ENCODE results near the gene DNAJC17. TPM values are rescaled to one million over a fixed set of nuclear protein-coding genes. Genes with fewer than 3 reads are reported as not detected.

The DNAJC17 gene
- polyA plus RNA-seq, 2 of the 4 experiments (the other 2 are of a cell fraction) = 22.3 to 24.4 TPM

DNA sequence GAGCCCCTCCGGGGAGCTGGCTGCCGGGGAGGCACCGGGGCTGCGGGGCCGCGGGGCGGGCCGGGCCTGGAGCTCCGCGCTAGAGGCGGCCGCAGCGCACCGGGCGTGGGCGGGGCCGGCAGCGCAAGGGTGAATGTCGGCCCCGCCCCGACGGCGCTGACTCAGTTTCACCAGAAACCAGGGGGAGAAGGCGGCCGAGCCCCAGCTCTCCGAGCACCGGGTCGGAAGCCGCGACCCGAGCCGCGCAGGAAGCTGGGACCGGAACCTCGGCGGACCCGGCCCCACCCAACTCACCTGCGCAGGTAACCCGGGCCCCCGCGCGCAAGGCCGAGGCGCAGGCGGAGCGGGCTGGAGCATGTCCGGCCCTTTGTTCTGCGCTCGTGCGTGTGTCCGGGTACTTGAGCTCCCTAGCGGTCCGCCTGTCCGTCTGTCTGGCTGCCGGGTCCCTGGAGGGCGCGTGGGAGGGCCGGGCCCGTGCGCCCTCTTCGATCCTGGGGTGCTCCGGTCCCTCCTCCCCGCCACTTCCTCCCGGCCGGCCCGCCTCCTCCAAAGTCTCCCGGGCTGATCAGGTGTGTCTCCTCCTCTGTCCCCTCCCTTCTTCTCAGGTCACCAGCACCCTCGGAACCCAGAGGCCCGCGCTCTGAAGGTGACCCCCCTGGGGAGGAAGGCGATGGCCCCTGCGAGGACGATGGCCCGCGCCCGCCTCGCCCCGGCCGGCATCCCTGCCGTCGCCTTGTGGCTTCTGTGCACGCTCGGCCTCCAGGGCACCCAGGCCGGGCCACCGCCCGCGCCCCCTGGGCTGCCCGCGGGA lies 36.8 kb upstream of the DNAJC17 start, which contains the start of gene SPINT1:
SPINT1 (plus strand) TSS at position 164 of the 811 bp plus-strand sequence; CDS start at position 671, 507 bp downstream.
- Histone ChIP-seq H3K4me3 (peak within 1 kb of the TSS; percentile 54), H3K4me1 (peaks cover 23% of the 10 kb centered on the region), H3K27ac (peak within 1 kb of the TSS; percentile 41 to 80; a peak in 4 of 6 replicates), H3K4me2 (peak within 1 kb of the TSS; percentile 92), H3K9me3 (no peaks in the 10 kb centered on the region)
- DNase-seq (ENCODE audit: low read depth in 1 of 2, low spot score in 1 of 2) (no peak), FAIRE-seq (no peak), ATAC-seq (no peak)
- TF ChIP-seq ZSCAN20 (CRISPR knock-in tag; IDR thresholded peaks at IDR 0.05) (no peak), ZNF302 (CRISPR knock-in tag; IDR thresholded peaks at IDR 0.05) (no peak), HDAC2 (IDR thresholded peaks at IDR 0.05) (no peak), MAZ (IDR thresholded peaks at IDR 0.05; ENCODE audit: borderline replicate concordance, low read depth, low read length) (no peak)
- TF ChIP-seq, protein P1, sequence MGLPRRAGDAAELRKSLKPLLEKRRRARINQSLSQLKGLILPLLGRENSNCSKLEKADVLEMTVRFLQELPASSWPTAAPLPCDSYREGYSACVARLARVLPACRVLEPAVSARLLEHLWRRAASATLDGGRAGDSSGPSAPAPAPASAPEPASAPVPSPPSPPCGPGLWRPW (IDR thresholded peaks at IDR 0.05) = no peak
- CTCF ChIA-PET = interaction anchor here (0.6 to 8.2 kb wide), 3 partner anchors 9 to 375 kb away, joined by 3 to 82 read pairs (median 5); no protein-coding TSS in a partner anchor
- POLR2A ChIA-PET = no interaction called here
- 41% methylated on average over 30 of the region's 89 CpGs for WGBS (ENCODE audit: missing lambda C conversion rate)

DNA sequence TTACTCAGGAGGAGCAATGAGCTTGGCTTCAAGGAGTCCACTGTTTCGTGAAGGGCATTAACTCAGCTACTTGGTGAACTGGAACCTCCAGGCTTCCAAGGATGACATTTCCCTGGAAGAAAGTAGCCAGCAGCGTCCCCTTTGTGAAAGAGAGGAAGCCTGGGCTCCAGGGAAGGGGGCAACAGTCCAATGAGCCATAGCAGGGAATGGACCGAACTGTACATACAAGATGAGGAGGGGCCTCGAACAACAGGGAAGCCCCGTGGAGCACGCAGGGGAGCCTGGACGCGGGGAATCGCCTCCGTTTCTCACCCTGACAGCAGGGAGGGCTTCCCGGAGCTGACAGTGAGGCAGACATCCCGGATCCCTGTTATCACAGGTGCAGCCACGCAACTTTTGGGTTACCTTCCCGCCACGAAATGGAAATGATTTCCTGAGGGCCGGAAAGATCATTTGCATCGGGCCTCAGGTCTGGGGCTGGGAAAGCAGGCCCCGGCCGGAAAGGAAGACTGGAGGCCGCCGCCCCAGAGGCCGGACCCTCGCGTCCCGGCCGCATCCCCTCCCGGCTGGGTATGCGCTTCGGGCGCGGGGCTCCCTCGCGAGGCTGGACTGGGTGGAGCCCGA lies 36.1 kb upstream of the DNAJC17 start:
- H3K27ac ChIP-seq = peak overlapping the region in 1 of 2 experiments; percentile 80; a peak in 3 of 6 replicates
- 84% methylated on average over 15 of the region's 34 CpGs for WGBS (ENCODE audit: missing lambda C conversion rate)
- DNase-seq (ENCODE audit: low read depth in 1 of 2, low spot score in 1 of 2) = no peak
- TF ChIP-seq POLR2AphosphoS2 (conservative IDR thresholded peaks at IDR 0.05; ENCODE audit: low read length) = no peak
- CTCF ChIA-PET = interaction anchor here (0.9 to 8.2 kb wide), 4 partner anchors 9 to 51 kb away, joined by 3 to 82 read pairs (median 6); partner anchors contain the start of gene VPS18
- no peak for ATAC-seq
- peaks cover 23% of the 10 kb centered on the region for H3K4me1 ChIP-seq
- peak overlapping the region; percentile 54 for H3K4me3 ChIP-seq
- H3K4me2 ChIP-seq = peak overlapping the region; percentile 92
- FAIRE-seq = no peak
- POLR2A ChIA-PET = no interaction called here
- no peaks in the 10 kb centered on the region for H3K9me3 ChIP-seq

DNA sequence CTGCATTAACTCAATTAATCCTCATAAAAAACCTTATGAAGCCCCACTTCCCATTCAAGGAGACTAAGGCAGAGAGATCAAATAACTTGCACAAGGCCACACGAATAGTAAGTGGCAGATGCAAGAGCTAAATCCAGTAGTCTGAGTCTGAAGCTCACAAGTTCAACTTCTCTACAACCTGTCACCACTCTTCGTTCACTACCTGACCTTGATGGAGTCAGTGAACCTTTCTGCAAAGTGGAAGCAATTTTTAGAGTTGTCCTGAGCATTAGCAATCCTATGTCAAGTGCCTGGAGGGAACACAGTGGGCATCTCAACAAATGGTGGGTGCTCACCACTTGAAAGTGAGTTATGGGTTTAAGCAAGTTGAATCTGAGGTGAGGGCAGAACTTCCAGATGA lies 34.5 kb upstream of the DNAJC17 start:
- Histone ChIP-seq H3K4me2 (no peak overlapping the region), H3K4me3 (no peak overlapping the region), H3K4me1 (peaks cover 12% of the 10 kb centered on the region), H3K9me3 (no peaks in the 10 kb centered on the region), H3K27ac (no peak overlapping the region)
- no peak for ATAC-seq
- ChIA-PET POLR2A (no interaction called here), CTCF (interaction anchor here (1.2 to 4.2 kb wide), 2 partner anchors 16 to 50 kb away, joined by 4 to 44 read pairs; no protein-coding TSS in a partner anchor)
- 35% methylated on average over 2 of the region's 2 CpGs for WGBS (ENCODE audit: missing lambda C conversion rate)
- no peak for DNase-seq (ENCODE audit: low read depth in 1 of 2, low spot score in 1 of 2)
- no peak for TF ChIP-seq JUNB (IDR thresholded peaks at IDR 0.05)
- no peak for TF ChIP-seq NPAS2 (CRISPR knock-in tag; IDR thresholded peaks at IDR 0.05; ENCODE audit: borderline replicate concordance)
- TF ChIP-seq CBX2 (IDR thresholded peaks at IDR 0.05; ENCODE audit: borderline replicate concordance, low read depth) = no peak
- no peak for TF ChIP-seq EHF (CRISPR knock-in tag; IDR thresholded peaks at IDR 0.05)
- TF ChIP-seq ESRRA (IDR thresholded peaks at IDR 0.05; ENCODE audit: borderline replicate concordance, low read length) = no peak
- TF ChIP-seq, protein P2, sequence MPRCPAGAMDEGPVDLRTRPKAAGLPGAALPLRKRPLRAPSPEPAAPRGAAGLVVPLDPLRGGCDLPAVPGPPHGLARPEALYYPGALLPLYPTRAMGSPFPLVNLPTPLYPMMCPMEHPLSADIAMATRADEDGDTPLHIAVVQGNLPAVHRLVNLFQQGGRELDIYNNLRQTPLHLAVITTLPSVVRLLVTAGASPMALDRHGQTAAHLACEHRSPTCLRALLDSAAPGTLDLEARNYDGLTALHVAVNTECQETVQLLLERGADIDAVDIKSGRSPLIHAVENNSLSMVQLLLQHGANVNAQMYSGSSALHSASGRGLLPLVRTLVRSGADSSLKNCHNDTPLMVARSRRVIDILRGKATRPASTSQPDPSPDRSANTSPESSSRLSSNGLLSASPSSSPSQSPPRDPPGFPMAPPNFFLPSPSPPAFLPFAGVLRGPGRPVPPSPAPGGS (IDR thresholded peaks at IDR 0.05) = no peak
- TF ChIP-seq KDM5A (IDR thresholded peaks at IDR 0.05) = no peak
- TF ChIP-seq, protein P1 (IDR thresholded peaks at IDR 0.05) = no peak
- no peak for TF ChIP-seq ZC3H11A (IDR thresholded peaks at IDR 0.05)
- TF ChIP-seq, protein P3, sequence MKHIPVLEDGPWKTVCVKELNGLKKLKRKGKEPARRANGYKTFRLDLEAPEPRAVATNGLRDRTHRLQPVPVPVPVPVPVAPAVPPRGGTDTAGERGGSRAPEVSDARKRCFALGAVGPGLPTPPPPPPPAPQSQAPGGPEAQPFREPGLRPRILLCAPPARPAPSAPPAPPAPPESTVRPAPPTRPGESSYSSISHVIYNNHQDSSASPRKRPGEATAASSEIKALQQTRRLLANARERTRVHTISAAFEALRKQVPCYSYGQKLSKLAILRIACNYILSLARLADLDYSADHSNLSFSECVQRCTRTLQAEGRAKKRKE (CRISPR knock-in tag; IDR thresholded peaks at IDR 0.05; ENCODE audit: low read depth) = no peak
- TF ChIP-seq SMC3 (IDR thresholded peaks at IDR 0.05) = no peak
- TF ChIP-seq PHF8 (IDR thresholded peaks at IDR 0.05; ENCODE audit: borderline replicate concordance, low read depth) = no peak
- TF ChIP-seq ZSCAN20 (CRISPR knock-in tag; IDR thresholded peaks at IDR 0.05) = no peak
- no peak for TF ChIP-seq HDAC2 (IDR thresholded peaks at IDR 0.05)
- no peak for TF ChIP-seq RFX5 (IDR thresholded peaks at IDR 0.05)
- TF ChIP-seq, protein P4, sequence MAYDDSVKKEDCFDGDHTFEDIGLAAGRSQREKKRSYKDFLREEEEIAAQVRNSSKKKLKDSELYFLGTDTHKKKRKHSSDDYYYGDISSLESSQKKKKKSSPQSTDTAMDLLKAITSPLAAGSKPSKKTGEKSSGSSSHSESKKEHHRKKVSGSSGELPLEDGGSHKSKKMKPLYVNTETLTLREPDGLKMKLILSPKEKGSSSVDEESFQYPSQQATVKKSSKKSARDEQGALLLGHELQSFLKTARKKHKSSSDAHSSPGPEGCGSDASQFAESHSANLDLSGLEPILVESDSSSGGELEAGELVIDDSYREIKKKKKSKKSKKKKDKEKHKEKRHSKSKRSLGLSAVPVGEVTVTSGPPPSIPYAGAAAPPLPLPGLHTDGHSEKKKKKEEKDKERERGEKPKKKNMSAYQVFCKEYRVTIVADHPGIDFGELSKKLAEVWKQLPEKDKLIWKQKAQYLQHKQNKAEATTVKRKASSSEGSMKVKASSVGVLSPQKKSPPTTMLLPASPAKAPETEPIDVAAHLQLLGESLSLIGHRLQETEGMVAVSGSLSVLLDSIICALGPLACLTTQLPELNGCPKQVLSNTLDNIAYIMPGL (CRISPR knock-in tag; IDR thresholded peaks at IDR 0.05; ENCODE audit: borderline replicate concordance) = no peak
- no peak for FAIRE-seq

Measured in A549 (cell line).